Right atrium auricular region (tissue), 2 donors: ENCODE results near the gene OR6S1. TPM values are rescaled to one million over a fixed set of nuclear protein-coding genes. Genes with fewer than 3 reads are reported as not detected.

Experiments
- DNase-seq: peaks from one replicate; pipeline ENCODE4 v3.0.0-alpha.2; 2019; ENCODE audit warnings: low spot score
- H3K27ac ChIP-seq, 2 donors: fragments of 200-600 bp; sonication (generic); 1 replicate in 1 of 2; 2 replicates in 1 of 2; pipeline ENCODE4 v1.5.1; 2016 to 2019
- H3K27me3 ChIP-seq, 2 donors: fragments of 200-600 bp; sonication (generic); one replicate each; pipeline versions ENCODE4 v1.5.1 to v1.6.0; 2017 to 2019
- H3K36me3 ChIP-seq: fragments of 200-600 bp; sonication (generic); one replicate; pipeline ENCODE4 v1.5.1; 2016
- H3K4me1 ChIP-seq, 2 donors: fragments of 200-600 bp; sonication (generic); one replicate each; pipeline versions ENCODE4 v1.5.1 to v1.6.0; 2017 to 2019
- H3K4me3 ChIP-seq, 2 donors: fragments of 200-600 bp; sonication (generic); 1 replicate in 1 of 2; 2 replicates in 1 of 2; pipeline ENCODE4 v1.5.1; 2017 to 2019; ENCODE audit warnings: mild to moderate bottlenecking in 1 of 2, moderate library complexity in 1 of 2
- H3K9me3 ChIP-seq, 2 donors: fragments of 200-600 bp; sonication (generic); one replicate each; pipeline ENCODE4 v1.5.1; 2019
- CTCF ChIP-seq, 2 donors: fragments of 200-600 bp; sonication (generic); IDR thresholded peaks; one replicate each; pipeline ENCODE4 v1.5.1; 2019; ENCODE audit warnings: antibody characterized with exemption in 2 of 2
- total RNA-seq, 2 donors: library from RNA; depleted of rRNA; stranded (reverse); fragments of >200 nt; gene quantifications; one replicate each; pipeline ENCODE4 v1.1.0, GENCODE V29; 2016

Gene OR6S1
- total RNA-seq, 2 donors from 2014 or later, result not detected

- no peaks in the 10 kb centered on the region for H3K36me3 ChIP-seq
- peaks cover 0 to 11% of the 10 kb centered on the region in 2 donors for H3K4me1 ChIP-seq
- no peaks in the 10 kb centered on the region for H3K9me3 ChIP-seq
- no peaks in the 10 kb centered on the region for H3K27me3 ChIP-seq
- no peak for DNase-seq
- H3K4me3 ChIP-seq, result no peak overlapping the region
- TF ChIP-seq CTCF (IDR thresholded peaks at IDR 0.05), result no peak
- H3K27ac ChIP-seq, result no peak overlapping the region
Measured at GRCh38 chr14:20617138-20618003, 24.1 kb downstream of the OR6S1 start.

- Histone ChIP-seq H3K4me3 (no peak overlapping the region), H3K27me3 (no peaks in the 10 kb centered on the region), H3K9me3 (no peaks in the 10 kb centered on the region), H3K27ac (no peak overlapping the region), H3K4me1 (peaks cover 0 to 15% of the 10 kb centered on the region in 2 donors), H3K36me3 (no peaks in the 10 kb centered on the region)
- DNase-seq, result no peak
- TF ChIP-seq CTCF (IDR thresholded peaks at IDR 0.05), result no peak
Measured at GRCh38 chr14:20615996-20616395, 25.5 kb downstream of the OR6S1 start.

GRCh38 chr14:20614038-20614840 is 27.3 kb downstream of the OR6S1 start:
- peaks cover 0 to 22% of the 10 kb centered on the region in 2 donors for H3K4me1 ChIP-seq
- no peak for DNase-seq
- H3K4me3 ChIP-seq, result peak overlapping the region; percentile 46 to 58
- H3K9me3 ChIP-seq, result no peaks in the 10 kb centered on the region
- H3K27ac ChIP-seq, result peak overlapping the region; percentile 67 to 76
- H3K27me3 ChIP-seq, result no peaks in the 10 kb centered on the region
- no peaks in the 10 kb centered on the region for H3K36me3 ChIP-seq
- TF ChIP-seq CTCF (IDR thresholded peaks at IDR 0.05), result no peak

- no peaks in the 10 kb centered on the region for H3K9me3 ChIP-seq
- H3K4me1 ChIP-seq, result peaks cover 0 to 22% of the 10 kb centered on the region in 2 donors
- H3K27ac ChIP-seq, result peak overlapping the region; percentile 67 to 76
- no peaks in the 10 kb centered on the region for H3K27me3 ChIP-seq
- no peaks in the 10 kb centered on the region for H3K36me3 ChIP-seq
- peak overlapping the region; percentile 46 to 58 for H3K4me3 ChIP-seq
- peak; percentile 59 to 81 for TF ChIP-seq CTCF (IDR thresholded peaks at IDR 0.05)
- peak; percentile 85 for DNase-seq
Measured at GRCh38 chr14:20613094-20614037, 28.1 kb downstream of the OR6S1 start.

- no peak overlapping the region for H3K27ac ChIP-seq
Measured at GRCh38 chr14:20612403-20612802, 29.1 kb downstream of the OR6S1 start.

More at GRCh38 chr14:20612403-20612802, 29.1 kb downstream of the OR6S1 start:
- Histone ChIP-seq H3K9me3 (no peaks in the 10 kb centered on the region), H3K27me3 (no peaks in the 10 kb centered on the region), H3K4me1 (peaks cover 0 to 22% of the 10 kb centered on the region in 2 donors), H3K4me3 (no peak overlapping the region), H3K36me3 (no peaks in the 10 kb centered on the region)
- no peak for DNase-seq
- no peak for TF ChIP-seq CTCF (IDR thresholded peaks at IDR 0.05)
